SW480 (cell line): Measurements from ENCODE around the gene NXN.
"Not testable (repeated sequence)": the region's sequence is repeated elsewhere in the genome, so short reads cannot be mapped to it uniquely, and the experiment has no call there.

Source experiments
- DNase-seq: peaks from one replicate; pipeline ENCODE4 v3.0.0-alpha.2; 2016; ENCODE audit warnings: low spot score

The NXN gene

GRCh38 chr17:798246-798645, 181.3 kb downstream of the NXN start:
- no peak for DNase-seq

GRCh38 chr17:797236-797840, 182.2 kb downstream of the NXN start:
- DNase-seq: no peak

GRCh38 chr17:796609-797008, 183.0 kb downstream of the NXN start:
- no peak for DNase-seq

GRCh38 chr17:795721-796120, 183.9 kb downstream of the NXN start:
- no peak for DNase-seq

- no peak for DNase-seq
Observed at GRCh38 chr17:795276-795675, 184.3 kb downstream of the NXN start.

GRCh38 chr17:794876-795275, 184.7 kb downstream of the NXN start:
- peak; percentile 53 for DNase-seq

- no peak for DNase-seq
Observed at GRCh38 chr17:792277-792676, 187.3 kb downstream of the NXN start.

- no peak for DNase-seq
Observed at GRCh38 chr17:791829-792228, 187.7 kb downstream of the NXN start.

GRCh38 chr17:790874-791247, 188.7 kb downstream of the NXN start:
- DNase-seq: not testable (repeated sequence)

- DNase-seq: not testable (repeated sequence)
Observed at GRCh38 chr17:789931-790873, 189.4 kb downstream of the NXN start.

GRCh38 chr17:789160-789840, 190.3 kb downstream of the NXN start:
- DNase-seq: no peak

GRCh38 chr17:788551-788950, 191.0 kb downstream of the NXN start:
- no peak for DNase-seq

GRCh38 chr17:787641-788221, 191.8 kb downstream of the NXN start:
- DNase-seq: no peak

GRCh38 chr17:785901-786300, 193.7 kb downstream of the NXN start:
- DNase-seq: not testable (repeated sequence)

GRCh38 chr17:784143-784542, 195.4 kb downstream of the NXN start:
- DNase-seq: no peak

- peak; percentile 75 for DNase-seq
Observed at GRCh38 chr17:781805-782731, 197.5 kb downstream of the NXN start, which contains the start of the genes GLOD4 and MRM3. Gene GLOD4, minus strand, starts transcription at chr17:782280. Its CDS starts 25 bp downstream, at chr17:782255. Gene MRM3, plus strand, starts transcription at chr17:782353. Its CDS starts 26 bp downstream, at chr17:782379.

- DNase-seq: no peak
Observed at GRCh38 chr17:778096-778495, 201.5 kb downstream of the NXN start.

- DNase-seq: no peak
Observed at GRCh38 chr17:774313-774584, 205.3 kb downstream of the NXN start.

GRCh38 chr17:773467-774312, 205.9 kb downstream of the NXN start:
- DNase-seq: peak; percentile 78

GRCh38 chr17:773016-773415, 206.6 kb downstream of the NXN start:
- no peak for DNase-seq

- no peak for DNase-seq
Observed at GRCh38 chr17:767076-767475, 212.5 kb downstream of the NXN start.
